AG09319 (cell line): ENCODE measurements around the gene CAP1.
"Not testable (repeated sequence)": the region's sequence is repeated elsewhere in the genome, so short reads cannot be mapped to it uniquely, and the experiment has no call there.

Experiments used
- DNase-seq: peaks from one replicate; pipeline ENCODE4 v3.0.0-alpha.2; 2010; ENCODE audit warnings: low read depth; ENCODE audit errors: extremely low read depth
- CTCF ChIP-seq: IDR thresholded peaks from 2 replicates; pipeline ENCODE4 v1.5.1; 2011; ENCODE audit warnings: low read depth, mild to moderate bottlenecking, inconsistent platforms, low read length, moderate library complexity

The CAP1 gene

GRCh38 chr1:40034869-40035268, 5.7 kb upstream of the CAP1 start:
- no peak for TF ChIP-seq CTCF
- DNase-seq, result no peak

- peak; percentile 29 for DNase-seq
- TF ChIP-seq CTCF, result no peak
Measured at GRCh38 chr1:40036574-40036973, 4.0 kb upstream of the CAP1 start.

GRCh38 chr1:40037254-40037653, 3.3 kb upstream of the CAP1 start:
- DNase-seq, result not testable (repeated sequence)

DNA sequence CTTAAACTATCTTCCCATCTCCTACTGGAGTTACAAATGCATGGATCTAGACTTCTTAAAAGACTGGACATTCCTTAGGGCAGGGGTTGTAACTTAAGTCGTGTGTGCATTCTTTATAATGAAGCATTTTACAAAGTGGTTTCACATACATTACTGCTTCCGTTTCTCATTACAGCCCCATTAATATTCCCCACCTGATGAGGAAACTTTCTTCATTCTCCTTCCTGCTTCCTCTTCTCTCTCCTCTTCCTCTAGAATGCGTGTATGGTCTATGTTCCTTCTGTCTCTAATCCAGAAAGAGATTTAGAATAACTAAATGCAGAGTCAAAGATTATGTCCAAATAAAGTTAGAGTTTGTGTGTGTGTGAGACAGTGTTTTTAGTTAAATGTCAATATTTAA, 1.8 kb upstream of the CAP1 start:
- no peak for TF ChIP-seq CTCF
- no peak for DNase-seq

GRCh38 chr1:40039245-40039756, 1.2 kb upstream of the CAP1 start:
- TF ChIP-seq CTCF, result no peak; the same call in 1 of the 2 replicates
- no peak for DNase-seq

DNA sequence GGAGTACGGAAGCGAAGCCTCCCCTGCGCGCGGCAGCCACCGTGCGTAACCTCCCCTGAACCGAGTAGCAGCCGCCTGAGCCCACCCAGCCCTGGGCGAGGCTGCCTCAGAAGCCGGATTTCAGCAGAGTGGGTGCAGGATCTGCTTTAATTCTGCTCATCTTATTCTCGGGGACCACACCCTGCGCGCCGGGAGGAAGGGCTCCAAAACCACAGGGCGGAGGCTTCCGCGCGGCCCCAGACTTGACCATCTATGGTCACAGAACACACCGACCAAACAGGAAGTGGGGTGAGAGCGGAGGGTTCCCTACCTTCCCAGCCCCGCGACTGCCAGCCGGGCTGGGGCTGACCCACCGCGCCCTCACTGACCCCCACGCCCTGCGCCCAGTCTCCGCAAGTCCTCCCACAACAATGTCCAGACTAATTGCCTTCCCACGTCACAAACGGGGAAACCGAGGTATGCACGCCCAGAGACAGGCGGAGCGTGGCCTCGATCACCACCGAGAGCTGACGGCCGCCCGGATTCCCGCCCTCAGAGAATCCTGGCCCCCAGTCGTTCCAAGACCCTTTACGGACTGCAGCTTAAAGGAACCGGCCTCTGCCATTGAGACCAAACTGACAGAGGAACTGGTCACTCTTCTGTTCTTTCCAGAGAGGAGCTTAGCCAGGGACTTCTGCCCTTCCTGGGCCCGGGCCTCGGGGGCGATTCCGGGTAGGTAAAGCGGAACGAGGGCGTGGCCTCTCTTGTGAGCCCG, 595 bp upstream of the CAP1 start:
- peak; percentile 79 for DNase-seq

DNA sequence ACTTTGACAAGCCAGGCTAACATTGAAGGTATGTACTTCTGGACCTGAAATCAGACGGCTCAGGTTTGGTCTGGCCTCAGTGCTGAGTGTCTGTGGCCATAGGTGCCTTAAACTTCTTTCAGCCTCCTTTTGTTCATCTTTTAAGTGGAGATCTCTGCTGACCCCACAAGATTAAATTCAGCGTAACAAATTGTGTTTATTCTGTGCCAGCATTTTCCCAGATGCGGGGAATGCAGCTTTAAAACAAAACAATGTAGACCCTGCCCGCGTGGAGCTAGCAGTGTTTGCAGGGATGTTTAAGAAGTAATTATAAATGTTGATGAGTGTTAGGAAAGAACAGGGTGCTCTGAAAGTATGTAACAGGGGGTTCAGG, 923 bp downstream of the CAP1 start:
- DNase-seq, result no peak

More for the DNA sequence above, 595 bp upstream of the CAP1 start:
- TF ChIP-seq CTCF, result no peak

More for the DNA sequence above, 923 bp downstream of the CAP1 start:
- no peak for TF ChIP-seq CTCF
